ENCODE measurements around the gene RPL41.

The RPL41 gene

DNA sequence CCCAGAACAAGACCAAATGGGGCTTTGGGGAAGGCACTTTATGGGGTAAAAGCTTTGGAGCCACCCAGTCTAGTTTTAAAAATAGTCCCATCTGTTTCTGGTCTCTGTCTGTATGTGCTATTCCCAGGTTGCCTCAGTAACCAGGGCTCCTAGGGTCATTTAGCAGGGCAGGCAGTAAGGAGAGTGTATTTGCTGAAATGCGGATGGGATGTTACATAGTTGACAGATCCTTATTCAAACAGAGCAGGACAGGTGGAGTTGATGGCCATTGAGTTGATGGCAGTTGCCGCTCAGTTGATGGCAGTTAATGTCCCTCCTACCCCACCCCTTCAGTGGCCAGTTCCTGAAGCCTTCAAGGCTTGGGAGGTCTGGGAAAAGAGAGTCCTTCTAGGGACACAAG is 6.2 kb downstream of the RPL41 start:
- POLR2A ChIA-PET: interaction anchor here (0.6 kb wide), 1 partner anchor 337 kb away, joined by 4 read pairs; no protein-coding TSS in a partner anchor
- CTCF ChIA-PET: interaction anchor here (14.7 kb wide), 1 partner anchor 66 kb away, joined by 243 read pairs; the partner anchor contains the start of gene SMARCC2
- DNase-seq (ENCODE audit: extremely low spot score): no peak
- TF ChIP-seq, protein P1, sequence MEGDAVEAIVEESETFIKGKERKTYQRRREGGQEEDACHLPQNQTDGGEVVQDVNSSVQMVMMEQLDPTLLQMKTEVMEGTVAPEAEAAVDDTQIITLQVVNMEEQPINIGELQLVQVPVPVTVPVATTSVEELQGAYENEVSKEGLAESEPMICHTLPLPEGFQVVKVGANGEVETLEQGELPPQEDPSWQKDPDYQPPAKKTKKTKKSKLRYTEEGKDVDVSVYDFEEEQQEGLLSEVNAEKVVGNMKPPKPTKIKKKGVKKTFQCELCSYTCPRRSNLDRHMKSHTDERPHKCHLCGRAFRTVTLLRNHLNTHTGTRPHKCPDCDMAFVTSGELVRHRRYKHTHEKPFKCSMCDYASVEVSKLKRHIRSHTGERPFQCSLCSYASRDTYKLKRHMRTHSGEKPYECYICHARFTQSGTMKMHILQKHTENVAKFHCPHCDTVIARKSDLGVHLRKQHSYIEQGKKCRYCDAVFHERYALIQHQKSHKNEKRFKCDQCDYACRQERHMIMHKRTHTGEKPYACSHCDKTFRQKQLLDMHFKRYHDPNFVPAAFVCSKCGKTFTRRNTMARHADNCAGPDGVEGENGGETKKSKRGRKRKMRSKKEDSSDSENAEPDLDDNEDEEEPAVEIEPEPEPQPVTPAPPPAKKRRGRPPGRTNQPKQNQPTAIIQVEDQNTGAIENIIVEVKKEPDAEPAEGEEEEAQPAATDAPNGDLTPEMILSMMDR (IDR thresholded peaks at IDR 0.05; ENCODE audit: control extremely low read depth, extremely low read depth, low read depth, missing control alignments): no peak

DNA sequence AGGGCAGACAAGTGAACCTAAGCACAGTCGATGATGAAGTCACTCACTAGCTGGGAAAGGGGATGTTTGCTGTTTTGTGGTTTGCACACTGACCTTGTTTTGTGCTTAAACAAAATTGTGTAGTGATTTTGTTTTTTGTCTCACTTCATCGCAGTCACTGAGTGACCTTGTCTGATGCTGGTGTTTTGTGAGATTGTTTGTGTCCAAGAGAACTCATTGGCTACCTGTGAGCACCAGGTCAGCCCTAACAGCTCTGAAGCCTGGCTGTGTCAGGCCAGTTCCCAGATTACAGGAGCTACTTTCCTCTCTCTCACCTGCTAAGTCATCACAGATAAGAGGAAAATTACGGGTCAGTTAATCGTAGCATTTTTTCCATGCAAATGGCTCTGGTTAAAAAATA is 7.7 kb downstream of the RPL41 start:
- CTCF ChIA-PET: interaction anchor here (1.1 to 14.7 kb wide), 7 partner anchors 9 to 134 kb away, joined by 3 to 243 read pairs (median 4); partner anchors contain the start of genes ANKRD52, RNF41 and SMARCC2
- TF ChIP-seq, protein P1 (IDR thresholded peaks at IDR 0.05; ENCODE audit: control extremely low read depth, extremely low read depth, low read depth, missing control alignments): no peak

DNA sequence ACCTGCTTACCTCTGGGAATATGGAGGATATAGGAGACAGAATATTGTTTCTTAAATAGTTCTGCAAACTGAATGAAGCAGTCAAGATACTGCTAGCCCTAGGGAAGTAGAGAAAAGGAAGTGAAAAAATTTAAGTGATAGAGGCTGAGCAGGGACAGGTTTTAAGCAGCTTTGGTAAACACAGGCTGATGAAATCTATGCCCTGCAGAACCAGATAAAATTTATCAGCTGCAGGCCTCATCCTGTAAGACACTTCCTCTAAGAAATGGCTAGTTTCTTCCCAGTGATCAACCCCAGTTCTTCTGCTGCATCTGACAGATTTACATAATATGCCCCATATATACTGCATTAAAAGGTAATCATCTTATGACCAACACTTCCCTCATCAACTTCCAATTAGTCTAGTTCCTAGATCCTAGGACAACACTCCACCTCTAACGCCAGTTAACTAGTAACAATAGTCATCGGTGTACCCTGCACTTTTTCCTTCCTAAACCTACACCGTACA is 10.4 kb downstream of the RPL41 start:
- CTCF ChIA-PET: interaction anchor here (0.6 to 14.7 kb wide), 26 partner anchors 8 to 388 kb away, joined by 3 to 243 read pairs (median 4); partner anchors contain the start of genes ANKRD52, MYL6, PA2G4 and RNF41
- POLR2A ChIA-PET: interaction anchor here (4.0 kb wide), 1 partner anchor 9 kb away, joined by 49 read pairs; the partner anchor contains the start of genes RPL41 and ZC3H10
- TF ChIP-seq, protein P1 (IDR thresholded peaks at IDR 0.05; ENCODE audit: control extremely low read depth, extremely low read depth, low read depth, missing control alignments): no peak
- DNase-seq (ENCODE audit: extremely low spot score): no peak

More for the DNA sequence above, 7.7 kb downstream of the RPL41 start:
- POLR2A ChIA-PET: no interaction called here
- no peak for DNase-seq (ENCODE audit: extremely low spot score)

DNA sequence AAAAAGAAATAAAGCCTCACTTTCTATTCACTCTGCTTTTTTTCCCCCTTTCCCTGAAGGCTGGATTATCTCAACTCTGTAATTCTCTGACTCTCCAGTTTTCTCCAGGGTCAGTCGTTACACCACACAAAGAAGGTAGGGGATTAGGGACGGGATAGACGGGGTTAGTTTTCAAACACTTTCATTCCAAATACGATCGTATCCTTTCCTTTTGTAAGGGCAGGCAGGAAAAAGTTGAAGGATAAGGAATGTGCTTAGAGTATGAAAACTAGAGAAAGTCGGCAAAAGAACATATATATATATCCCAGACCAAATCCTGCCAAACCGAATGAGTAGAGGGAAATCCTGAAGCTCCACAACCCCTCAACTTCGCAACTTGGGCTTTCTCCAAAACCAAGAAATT is 11.1 kb downstream of the RPL41 start:
- TF ChIP-seq, protein P1 (IDR thresholded peaks at IDR 0.05; ENCODE audit: control extremely low read depth, extremely low read depth, low read depth, missing control alignments): no peak
- DNase-seq (ENCODE audit: extremely low spot score): no peak
- ChIA-PET CTCF (interaction anchor here (0.7 to 14.7 kb wide), 19 partner anchors 9 to 402 kb away, joined by 3 to 243 read pairs (median 4); partner anchors contain the start of genes CS, DGKA, MYL6 and SMARCC2), POLR2A (interaction anchor here (0.6 to 4.0 kb wide), 9 partner anchors 10 to 377 kb away, joined by 3 to 49 read pairs (median 4); partner anchors contain the start of genes PA2G4, RPL41, SMARCC2 and ZC3H10)

DNA sequence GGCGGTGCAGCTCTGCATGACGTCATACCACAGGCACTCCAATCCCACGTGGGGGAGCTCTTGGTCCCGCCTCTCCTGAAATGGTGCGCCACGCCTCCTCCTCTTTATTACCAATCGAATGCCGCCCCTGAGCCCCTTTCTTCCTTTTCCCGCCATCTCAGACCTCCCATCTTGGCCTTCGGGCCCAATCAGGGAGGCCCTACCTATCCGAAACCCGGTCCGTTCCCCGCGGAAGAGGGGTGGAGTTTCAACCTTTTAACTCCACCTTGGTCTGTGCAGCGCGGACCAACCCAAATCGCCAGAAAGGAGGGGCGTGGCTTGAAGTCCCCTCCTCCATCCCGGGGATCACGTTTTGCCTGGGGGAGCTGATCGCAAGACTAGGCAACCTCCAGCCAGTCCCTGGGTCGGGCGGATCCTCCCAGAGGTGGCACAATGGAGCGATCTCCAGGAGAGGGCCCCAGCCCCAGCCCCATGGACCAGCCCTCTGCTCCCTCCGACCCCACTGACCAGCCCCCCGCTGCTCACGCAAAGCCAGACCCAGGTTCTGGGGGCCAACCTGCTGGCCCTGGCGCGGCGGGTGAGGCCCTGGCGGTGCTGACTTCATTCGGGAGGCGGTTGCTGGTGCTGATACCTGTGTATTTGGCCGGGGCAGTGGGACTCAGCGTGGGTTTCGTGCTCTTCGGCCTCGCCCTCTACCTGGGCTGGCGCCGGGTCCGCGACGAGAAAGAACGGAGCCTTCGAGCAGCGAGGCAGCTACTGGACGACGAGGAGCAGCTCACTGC is 11.6 kb downstream of the RPL41 start, which contains the start of gene ESYT1:
ESYT1 (plus strand) TSS at position 380 of the 782 bp plus-strand sequence; CDS start at position 433, 53 bp downstream.
- TF ChIP-seq, protein P1 (IDR thresholded peaks at IDR 0.05; ENCODE audit: control extremely low read depth, extremely low read depth, low read depth, missing control alignments): no peak
- peak; percentile 97 for DNase-seq (ENCODE audit: extremely low spot score)
- ChIA-PET POLR2A (interaction anchor here (0.6 to 4.0 kb wide), 11 partner anchors 11 to 376 kb away, joined by 3 to 49 read pairs (median 4); partner anchors contain the start of genes MYL6, PA2G4, RPL41 and SMARCC2), CTCF (interaction anchor here (0.7 to 14.7 kb wide), 19 partner anchors 9 to 403 kb away, joined by 3 to 243 read pairs (median 4); partner anchors contain the start of genes CS, DGKA, MYL6 and SMARCC2)

Measured in GM10248 (cell line).